ENCODE data around the gene ZFYVE28.

Gene ZFYVE28

GRCh38 chr4:2259541-2260343, 158.7 kb downstream of the ZFYVE28 start:
- no peak for DNase-seq (ENCODE audit: low read depth)

GRCh38 chr4:2259036-2259540, 159.4 kb downstream of the ZFYVE28 start:
- no peak for DNase-seq (ENCODE audit: low read depth)

GRCh38 chr4:2258091-2259035, 160.1 kb downstream of the ZFYVE28 start:
- DNase-seq (ENCODE audit: low read depth): no peak

GRCh38 chr4:2257361-2258081, 160.9 kb downstream of the ZFYVE28 start:
- DNase-seq (ENCODE audit: low read depth): no peak

GRCh38 chr4:2256781-2257191, 161.7 kb downstream of the ZFYVE28 start:
- no peak for DNase-seq (ENCODE audit: low read depth)

- DNase-seq (ENCODE audit: low read depth): no peak
Observed at GRCh38 chr4:2256156-2256731, 162.2 kb downstream of the ZFYVE28 start.

- DNase-seq (ENCODE audit: low read depth): no peak
Observed at GRCh38 chr4:2255501-2256155, 162.8 kb downstream of the ZFYVE28 start.

- no peak for DNase-seq (ENCODE audit: low read depth)
Observed at GRCh38 chr4:2254665-2255500, 163.6 kb downstream of the ZFYVE28 start.

- no peak for DNase-seq (ENCODE audit: low read depth)
Observed at GRCh38 chr4:2253160-2254084, 165.0 kb downstream of the ZFYVE28 start.

- no peak for DNase-seq (ENCODE audit: low read depth)
Observed at GRCh38 chr4:2252530-2253091, 165.8 kb downstream of the ZFYVE28 start.

GRCh38 chr4:2251795-2252529, 166.5 kb downstream of the ZFYVE28 start:
- DNase-seq (ENCODE audit: low read depth): no peak

GRCh38 chr4:2251073-2251794, 167.2 kb downstream of the ZFYVE28 start:
- DNase-seq (ENCODE audit: low read depth): no peak

GRCh38 chr4:2250357-2251072, 167.9 kb downstream of the ZFYVE28 start:
- no peak for DNase-seq (ENCODE audit: low read depth)

GRCh38 chr4:2249526-2250356, 168.7 kb downstream of the ZFYVE28 start:
- DNase-seq (ENCODE audit: low read depth): no peak

- no peak for DNase-seq (ENCODE audit: low read depth)
Observed at GRCh38 chr4:2248821-2249261, 169.6 kb downstream of the ZFYVE28 start.

All from activated T-helper 9 cell treated with anti-CD3 and anti-CD28 coated beads, Interleukin-2, amount 50 U/mL, for 16 hours (primary cell).